Measurements from ENCODE around the gene SLCO6A1. TPM values are rescaled to one million over a fixed set of nuclear protein-coding genes. Genes with fewer than 3 reads are reported as not detected.

The SLCO6A1 gene
- total RNA-seq, 1 experiment from 2014 or later = not detected

DNA sequence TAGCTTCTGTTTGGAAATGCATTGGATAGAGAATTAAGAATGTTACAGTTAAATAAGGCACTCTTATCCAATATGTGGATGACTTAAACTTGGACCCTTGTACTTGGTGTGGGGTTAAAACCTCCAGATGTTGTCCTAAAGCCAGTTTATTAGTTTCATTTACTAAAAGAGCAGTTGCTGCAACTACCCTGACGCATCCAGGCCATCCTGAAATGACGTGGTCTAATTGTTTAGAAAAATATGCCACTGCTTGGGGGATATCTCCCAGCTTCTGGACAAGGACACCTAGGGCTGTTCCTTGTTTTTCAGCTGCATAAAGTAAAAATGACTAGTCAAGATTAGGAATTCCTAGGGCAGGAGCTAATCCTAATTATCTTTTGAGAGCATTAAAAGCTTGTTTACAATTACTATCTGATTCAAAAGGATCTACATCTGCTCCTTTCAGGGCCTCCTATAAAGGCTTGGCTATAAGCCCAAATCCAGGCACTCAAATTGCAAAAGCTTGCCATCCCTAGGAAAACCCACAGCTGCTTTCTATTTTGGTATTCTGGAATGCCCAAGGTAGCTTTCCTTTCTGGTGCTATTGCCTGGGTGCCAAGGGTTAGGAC, 157.0 kb downstream of the SLCO6A1 start:
- CTCF ChIA-PET = no interaction called here
- no peaks in the 10 kb centered on the region for H3K4me1 ChIP-seq (ENCODE audit: insufficient read depth, low read length)
- no peak overlapping the region for H3K4me3 ChIP-seq (ENCODE audit: low read length)
- no peak overlapping the region for H3K4me2 ChIP-seq (ENCODE audit: low read length)
- H3K27ac ChIP-seq (ENCODE audit: low read length) = no peak overlapping the region
- TF ChIP-seq CTCF (conservative IDR thresholded peaks at IDR 0.05; ENCODE audit: low read depth, low read length) (no peak), EZH2 (IDR thresholded peaks at IDR 0.05; ENCODE audit: low read length, unreplicated experiment) (no peak), EZH2phosphoT487 (IDR thresholded peaks at IDR 0.05; ENCODE audit: borderline replicate concordance, low read length) (no peak)
- no peak for DNase-seq
- no peaks in the 10 kb centered on the region for H3F3A ChIP-seq (ENCODE audit: low read length, unreplicated experiment)
- no peaks in the 10 kb centered on the region for H4K20me1 ChIP-seq (ENCODE audit: low read length)
- H3K36me3 ChIP-seq (ENCODE audit: low read depth, low read length) = no peaks in the 10 kb centered on the region
- no peaks in the 10 kb centered on the region for H3K9me2 ChIP-seq (replicated peaks; ENCODE audit: low read length)
- no peak overlapping the region for H3K9ac ChIP-seq (ENCODE audit: low read length)
- no TSS peak for BruUV-seq (replicated peaks)
- peaks cover 33% of the 10 kb centered on the region for H3K27me3 ChIP-seq (ENCODE audit: low read length)
- ATAC-seq = no peak
- POLR2A ChIA-PET (ENCODE audit: unreplicated experiment) = no interaction called here
- H2AFZ ChIP-seq (ENCODE audit: low read length) = no peak overlapping the region
- intact Hi-C loops (cut with micrococcal nuclease) = no loop called here
- no peaks in the 10 kb centered on the region for H3K79me2 ChIP-seq (ENCODE audit: low read length)
- H3K9me3 ChIP-seq (ENCODE audit: low read length) = no peaks in the 10 kb centered on the region

GRCh38 chr5:102324714-102325113, 174.1 kb downstream of the SLCO6A1 start:
- Histone ChIP-seq H3K36me3 (ENCODE audit: low read depth, low read length) (no peaks in the 10 kb centered on the region), H3K4me1 (ENCODE audit: insufficient read depth, low read length) (no peaks in the 10 kb centered on the region), H3K4me3 (ENCODE audit: low read length) (no peak overlapping the region), H3K9me3 (ENCODE audit: low read length) (no peaks in the 10 kb centered on the region), H3K9ac (ENCODE audit: low read length) (no peak overlapping the region), H2AFZ (ENCODE audit: low read length) (no peak overlapping the region), H3K4me2 (ENCODE audit: low read length) (no peak overlapping the region), H3K27ac (ENCODE audit: low read length) (no peak overlapping the region), H3K9me2 (replicated peaks; ENCODE audit: low read length) (no peaks in the 10 kb centered on the region), H3K79me2 (ENCODE audit: low read length) (no peaks in the 10 kb centered on the region), H3K27me3 (ENCODE audit: low read length) (peaks cover 6% of the 10 kb centered on the region; the same call in 1 of the 2 replicates), H3F3A (ENCODE audit: low read length, unreplicated experiment) (no peaks in the 10 kb centered on the region), H4K20me1 (ENCODE audit: low read length) (no peaks in the 10 kb centered on the region)
- ChIA-PET CTCF (no interaction called here), POLR2A (ENCODE audit: unreplicated experiment) (no interaction called here)
- ATAC-seq (no peak), DNase-seq (no peak)
- no TSS peak for BruUV-seq (replicated peaks)
- intact Hi-C loops (cut with micrococcal nuclease) = no loop called here
- TF ChIP-seq EZH2phosphoT487 (IDR thresholded peaks at IDR 0.05; ENCODE audit: borderline replicate concordance, low read length) = no peak
- no peak for TF ChIP-seq EZH2 (IDR thresholded peaks at IDR 0.05; ENCODE audit: low read length, unreplicated experiment)
- no peak for TF ChIP-seq CTCF (conservative IDR thresholded peaks at IDR 0.05; ENCODE audit: low read depth, low read length)

Other genes starting within 250 kb of the SLCO6A1 start
- not detected in 2 replicates for gene SLCO4C1, start 202.7 kb downstream of the SLCO6A1 start, total RNA-seq (2014; rRNA removed)